CD4-positive, alpha-beta T cell (primary cell): ENCODE data around the gene CWC27. TPM values are rescaled to one million over a fixed set of nuclear protein-coding genes. Genes with fewer than 3 reads are reported as not detected.

Experiments
- ATAC-seq: fragments of 200-7000 bp; cut with Tn5 transposase; one replicate; pipeline ENCODE4 v1.10.0; 2022; ENCODE audit warnings: mild to moderate bottlenecking; ENCODE audit not compliant: poor library complexity
- CTCF ChIA-PET: fragments of 350-600 bp; sonication (Branson Sonifier 250); formaldehyde crosslinking; loops from one replicate; lab custom pipeline; 2021; ENCODE audit warnings: antibody characterized with exemption, inconsistent platforms; lab: Charles Lee
- POLR2A ChIA-PET: fragments of 350-600 bp; sonication (Branson Sonifier 250); formaldehyde crosslinking; loops from one replicate; lab custom pipeline; 2021; ENCODE audit warnings: antibody characterized with exemption, inconsistent platforms; lab: Charles Lee
- DNase-seq, 14 experiments: peaks; one replicate each; pipeline ENCODE4 v3.0.0-alpha.2; 2013 to 2020; ENCODE audit warnings: mixed read lengths in 2 of 14
- H3K27ac ChIP-seq, 2 donors: one replicate each; pipeline versions ENCODE4 v1.5.1 to v1.7.0; 2013; ENCODE audit warnings: low read length in 2 of 2, low read depth in 1 of 2, mild to moderate bottlenecking in 1 of 2
- H3K27me3 ChIP-seq, 2 experiments: 1 replicate in 1 of 2; 2 replicates in 1 of 2; pipeline versions ENCODE4 v1.6.1 to v1.7.0; 2013; ENCODE audit warnings: low read length in 2 of 2, control low read depth in 1 of 2, mild to moderate bottlenecking in 1 of 2, moderate library complexity in 1 of 2; ENCODE audit not compliant: insufficient read depth in 2 of 2, control insufficient read depth in 1 of 2
- H3K36me3 ChIP-seq: one replicate; pipeline ENCODE4 v1.6.1; 2013; ENCODE audit warnings: low read length, control low read depth; ENCODE audit not compliant: insufficient read depth
- H3K4me1 ChIP-seq: one replicate; pipeline ENCODE4 v1.6.1; 2013; ENCODE audit warnings: low read length, control low read depth; ENCODE audit not compliant: insufficient read depth
- H3K4me3 ChIP-seq: one replicate; pipeline ENCODE4 v1.5.1; 2013; ENCODE audit warnings: mild to moderate bottlenecking, low read length, moderate library complexity
- H3K9me3 ChIP-seq, 2 experiments: 1 replicate in 1 of 2; 2 replicates in 1 of 2; pipeline versions ENCODE4 v1.6.1 to v1.7.0; 2013; ENCODE audit warnings: low read length in 2 of 2, mild to moderate bottlenecking in 2 of 2, control low read depth in 1 of 2, moderate library complexity in 1 of 2; ENCODE audit not compliant: control insufficient read depth in 1 of 2, insufficient read depth in 1 of 2
- H3K27ac Mint-ChIP-seq: one replicate; pipeline ENCODE4 v1.8.0; 2020; ENCODE audit warnings: mixed read lengths
- H3K27me3 Mint-ChIP-seq: one replicate; pipeline ENCODE4 v1.8.0; 2021; ENCODE audit warnings: mixed read lengths
- H3K36me3 Mint-ChIP-seq: one replicate; pipeline ENCODE4 v1.8.0; 2021; ENCODE audit warnings: low read depth, mixed read lengths
- H3K4me1 Mint-ChIP-seq: one replicate; pipeline ENCODE4 v1.8.0; 2021; ENCODE audit warnings: low read depth, mixed read lengths
- H3K4me3 Mint-ChIP-seq: one replicate; pipeline ENCODE4 v1.8.0; 2020; ENCODE audit warnings: mild to moderate bottlenecking, mixed read lengths
- H3K9me3 Mint-ChIP-seq: one replicate; pipeline ENCODE4 v1.8.0; 2020; ENCODE audit warnings: mixed read lengths
- CTCF ChIP-seq: fragments of 200-600 bp; IDR thresholded peaks from one replicate; pipeline ENCODE4 v1.8.0; 2022; ENCODE audit warnings: antibody characterized with exemption, mild to moderate bottlenecking
- intact Hi-C, 2 experiments: fragments of 100-400 bp; cut with DNase I in 1 of 2; cut with micrococcal nuclease in 1 of 2; formaldehyde crosslinking; loops; one replicate each; pipeline versions ENCODE4 v1.15.1 to v1.9.0; 2023 to 2025; cut with DNase I, micrococcal nuclease
- total RNA-seq, 174 experiments: library from RNA in 2 of 174; stranded (reverse) in 2 of 174; gene quantifications; one replicate each; pipeline ENCODE4 v1.2.3 and lab custom pipeline; 2021 to 2026

Gene CWC27
- total RNA-seq, 2 experiments from 2014 or later: 14.2 to 14.5 TPM

- H3K4me3 ChIP-seq: no peak overlapping the region
- H3K4me3 Mint-ChIP-seq: peak overlapping the region; percentile 21
- CTCF ChIA-PET: no interaction called here
- no peak overlapping the region for H3K27ac ChIP-seq
- peaks cover 74% of the 10 kb centered on the region for H3K4me1 Mint-ChIP-seq
- intact Hi-C loops: loop anchor here in 1 of 2 experiments (2.0 kb wide), 1 partner anchor 797 kb away; the partner anchor contains the start of genes CENPK and PPWD1
- POLR2A ChIA-PET: no interaction called here
- DNase-seq (no peak), ATAC-seq (no peak)
- no peaks in the 10 kb centered on the region for H3K9me3 Mint-ChIP-seq
- H3K36me3 ChIP-seq: peaks cover 16% of the 10 kb centered on the region
- H3K4me1 ChIP-seq: peaks cover 27% of the 10 kb centered on the region
- peak overlapping the region; percentile 10 for H3K27ac Mint-ChIP-seq
- TF ChIP-seq CTCF: no peak
- H3K27me3 Mint-ChIP-seq: no peaks in the 10 kb centered on the region
- H3K9me3 ChIP-seq: no peaks in the 10 kb centered on the region
- H3K36me3 Mint-ChIP-seq: peaks cover 42% of the 10 kb centered on the region
- H3K27me3 ChIP-seq: no peaks in the 10 kb centered on the region
Observed at GRCh38 chr5:64765804-64766504, 2.8 kb upstream of the CWC27 start.

GRCh38 chr5:64766941-64767340 is 1.8 kb upstream of the CWC27 start:
- Histone ChIP-seq H3K27me3 (no peaks in the 10 kb centered on the region), H3K4me3 (no peak overlapping the region), H3K4me1 (peaks cover 27% of the 10 kb centered on the region), H3K36me3 (peaks cover 11% of the 10 kb centered on the region), H3K9me3 (no peaks in the 10 kb centered on the region), H3K27ac (no peak overlapping the region)
- DNase-seq (peak in 1 of 14 experiments; percentile 5), ATAC-seq (no peak)
- no peak for TF ChIP-seq CTCF
- intact Hi-C loops: loop anchor here in 1 of 2 experiments (2.0 kb wide), 1 partner anchor 796 kb away; the partner anchor contains the start of genes CENPK and PPWD1
- ChIA-PET POLR2A (interaction anchor here (3.3 kb wide), 1 partner anchor 795 kb away, joined by 29 read pairs; the partner anchor contains the start of genes CENPK and PPWD1), CTCF (no interaction called here)
- peaks cover 79% of the 10 kb centered on the region for H3K4me1 Mint-ChIP-seq
- H3K36me3 Mint-ChIP-seq: peaks cover 35% of the 10 kb centered on the region
- peak overlapping the region; percentile 96 for H3K4me3 Mint-ChIP-seq
- H3K27me3 Mint-ChIP-seq: no peaks in the 10 kb centered on the region
- H3K27ac Mint-ChIP-seq: no peak overlapping the region
- no peaks in the 10 kb centered on the region for H3K9me3 Mint-ChIP-seq

- Histone ChIP-seq H3K27ac (peak overlapping the region; percentile 63 to 67), H3K9me3 (no peaks in the 10 kb centered on the region), H3K4me1 (peaks cover 27% of the 10 kb centered on the region), H3K36me3 (peaks cover 11% of the 10 kb centered on the region), H3K4me3 (peak overlapping the region; percentile 72), H3K27me3 (no peaks in the 10 kb centered on the region)
- ChIA-PET CTCF (interaction anchor here (1.5 kb wide), 1 partner anchor 9 kb away, joined by 4 read pairs; no protein-coding TSS in a partner anchor), POLR2A (interaction anchor here (0.6 to 3.3 kb wide), 9 partner anchors 8 to 843 kb away, joined by 3 to 29 read pairs (median 3); partner anchors contain the start of genes ADAMTS6, CENPK and PPWD1)
- peak in 10 of 14 experiments; percentile 0 to 42 (median 4) for DNase-seq
- H3K36me3 Mint-ChIP-seq: peaks cover 33% of the 10 kb centered on the region
- no peak for TF ChIP-seq CTCF
- intact Hi-C loops: loop anchor here in 1 of 2 experiments (2.0 kb wide), 1 partner anchor 795 kb away; the partner anchor contains the start of genes CENPK and PPWD1
- no peaks in the 10 kb centered on the region for H3K27me3 Mint-ChIP-seq
- peaks cover 80% of the 10 kb centered on the region for H3K4me1 Mint-ChIP-seq
- peak overlapping the region; percentile 96 for H3K4me3 Mint-ChIP-seq
- H3K9me3 Mint-ChIP-seq: no peaks in the 10 kb centered on the region
- peak; percentile 0 for ATAC-seq
- H3K27ac Mint-ChIP-seq: peak overlapping the region; percentile 89
Observed at GRCh38 chr5:64767959-64768357, 772 bp upstream of the CWC27 start.
